GM12878 (cell line): ENCODE results near the gene CHN2. TPM values are rescaled to one million over a fixed set of nuclear protein-coding genes. Genes with fewer than 3 reads are reported as not detected.

ENCODE experiments used
- ATAC-seq: fragments of 200-7000 bp; cut with Tn5 transposase; 3 replicates; pipeline ENCODE4 v1.9.1; 2020; ENCODE audit warnings: mild to moderate bottlenecking, moderate library complexity
- BruUV-seq: library from RNA; stranded (reverse); fragments of 400-500 nt; replicated peaks from 2 replicates; lab custom pipeline; 2021; lab: Mats Ljungman, UMichigan
- CTCF ChIA-PET: fragments of 300-600 bp; sonication (Branson Sonifier 250); formaldehyde crosslinking; extraction: SDS; loops from one replicate; lab custom pipeline; 2021; ENCODE audit warnings: inconsistent platforms; lab: Yijun Ruan, JAX
- POLR2A ChIA-PET: fragments of 350-600 bp; formaldehyde crosslinking; extraction: SDS; loops from one replicate; lab custom pipeline; 2021; ENCODE audit warnings: inconsistent platforms; lab: Charles Lee
- RAD21 ChIA-PET: fragments of 300-600 bp; sonication (Branson Sonifier 250); formaldehyde crosslinking; loops from one replicate; lab custom pipeline; 2023; ENCODE audit warnings: antibody characterized with exemption; ENCODE audit not compliant: unreplicated experiment; lab: Charles Lee
- SMC1A ChIA-PET: fragments of 300-600 bp; sonication (Branson Sonifier 250); formaldehyde crosslinking; loops from one replicate; lab custom pipeline; 2023; ENCODE audit not compliant: unreplicated experiment, uncharacterized antibody; lab: Charles Lee
- DNase-seq: peaks from one replicate; pipeline ENCODE4 v3.0.0-alpha.2; 2011; ENCODE audit warnings: low read depth, low spot score
- FAIRE-seq: peaks from 3 replicates; lab custom pipeline; 2011; peaks lifted over from hg19 to GRCh38; lab: Jason Lieb, UNC
- H2AFZ ChIP-seq: 2 replicates; pipeline ENCODE4 v1.6.0; 2011; ENCODE audit warnings: low read depth, low read length, control low read depth; ENCODE audit not compliant: control insufficient read depth
- H3K27ac ChIP-seq: 2 replicates; pipeline ENCODE4 v1.5.1; 2011; ENCODE audit warnings: control low read depth; ENCODE audit not compliant: control insufficient read depth, insufficient read depth
- H3K27me3 ChIP-seq, 2 experiments: replicated peaks in 1 of 2; 2 replicates each; pipeline versions ENCODE4 v1.6.0 to v1.6.1; 2011; ENCODE audit warnings: low read length in 1 of 2; ENCODE audit not compliant: control insufficient read depth in 2 of 2, insufficient read depth in 2 of 2
- H3K36me3 ChIP-seq, 2 experiments: 2 replicates each; pipeline ENCODE4 v1.5.1; 2011; ENCODE audit warnings: low read length in 1 of 2; ENCODE audit not compliant: control insufficient read depth in 2 of 2, insufficient read depth in 2 of 2
- H3K4me1 ChIP-seq: 2 replicates; pipeline ENCODE4 v1.6.1; 2011; ENCODE audit warnings: mild to moderate bottlenecking, low read length, moderate library complexity, mixed read lengths; ENCODE audit not compliant: control insufficient read depth, insufficient read depth
- H3K4me2 ChIP-seq: 2 replicates; pipeline ENCODE4 v1.6.0; 2011; ENCODE audit warnings: control low read depth; ENCODE audit not compliant: control insufficient read depth, insufficient read depth
- H3K4me3 ChIP-seq: fragments of 200-600 bp; sonication (generic); 2 replicates; pipeline ENCODE4 v1.5.1; 2016
- H3K79me2 ChIP-seq: 2 replicates; pipeline ENCODE4 v1.6.0; 2011; ENCODE audit warnings: low read length; ENCODE audit not compliant: control insufficient read depth, insufficient read depth
- H3K9ac ChIP-seq: 2 replicates; pipeline ENCODE4 v1.8.0; 2011; ENCODE audit warnings: low read length, control low read depth, mixed read lengths; ENCODE audit not compliant: control insufficient read depth, insufficient read depth
- H3K9me3 ChIP-seq: replicated peaks from 3 replicates; pipeline ENCODE4 v1.5.1; 2011; ENCODE audit warnings: mild to moderate bottlenecking, low read length; ENCODE audit not compliant: control insufficient read depth, insufficient read depth
- H4K20me1 ChIP-seq: 2 replicates; pipeline ENCODE4 v1.6.0; 2011; ENCODE audit not compliant: control insufficient read depth, insufficient read depth
- ATF7 ChIP-seq: fragments of 450-650 bp; IDR thresholded peaks from 2 replicates; pipeline ENCODE4 v1.6.1; 2016; ENCODE audit warnings: low read depth, mild to moderate bottlenecking
- CUX1 ChIP-seq: IDR thresholded peaks from 2 replicates; pipeline ENCODE4 v1.6.1; 2012; ENCODE audit warnings: improper control_type of control experiment, low read depth, low read length; ENCODE audit not compliant: insufficient replicate concordance
- E4F1 ChIP-seq: fragments of 450-650 bp; IDR thresholded peaks from 2 replicates; pipeline ENCODE4 v1.6.1; 2018; ENCODE audit warnings: borderline replicate concordance, mild to moderate bottlenecking; ENCODE audit not compliant: partially characterized antibody
- EGR1 ChIP-seq, 2 experiments: IDR thresholded peaks; 1 replicate in 1 of 2; 2 replicates in 1 of 2; pipeline ENCODE4 v1.6.1; 2011 to 2012; ENCODE audit warnings: low read depth in 2 of 2, low read length in 2 of 2, borderline replicate concordance in 1 of 2, mild to moderate bottlenecking in 1 of 2, moderate library complexity in 1 of 2
- IKZF2 ChIP-seq, 2 experiments: fragments of 450-650 bp; IDR thresholded peaks; 2 replicates each; pipeline ENCODE4 v1.6.1; 2017; ENCODE audit warnings: mild to moderate bottlenecking in 2 of 2, moderate library complexity in 2 of 2
- LARP7 ChIP-seq: fragments of 450-650 bp; IDR thresholded peaks from 2 replicates; pipeline ENCODE4 v1.6.1; 2017; ENCODE audit warnings: mild to moderate bottlenecking
- MXI1 ChIP-seq: fragments of 150-350 bp; IDR thresholded peaks from 2 replicates; pipeline ENCODE4 v1.6.1; 2011; ENCODE audit warnings: low read depth, mild to moderate bottlenecking, inconsistent platforms, low read length, improper control_type of control experiment
- NFYB ChIP-seq: IDR thresholded peaks from 2 replicates; pipeline ENCODE4 v1.6.1; 2011; ENCODE audit warnings: low read depth, mild to moderate bottlenecking, low read length, improper control_type of control experiment, moderate library complexity; ENCODE audit not compliant: insufficient read depth
- POLR2A ChIP-seq: IDR thresholded peaks from 2 replicates; pipeline ENCODE4 v1.6.1; 2011; ENCODE audit warnings: low read depth, mild to moderate bottlenecking, low read length
- SUPT20H ChIP-seq: IDR thresholded peaks from 2 replicates; pipeline ENCODE4 v1.6.1; 2011; ENCODE audit warnings: low read depth, mild to moderate bottlenecking, low read length, moderate library complexity, borderline replicate concordance; ENCODE audit not compliant: control insufficient read depth
- TARDBP ChIP-seq: IDR thresholded peaks from 2 replicates; pipeline ENCODE4 v1.6.1; 2016; ENCODE audit warnings: borderline replicate concordance
- YBX1 ChIP-seq: fragments of 450-650 bp; IDR thresholded peaks from 2 replicates; pipeline ENCODE4 v1.6.1; 2016; ENCODE audit warnings: antibody characterized with exemption
- YY1 ChIP-seq: IDR thresholded peaks from 2 replicates; pipeline ENCODE4 v1.6.1; 2011; ENCODE audit warnings: low read depth, mild to moderate bottlenecking, low read length
- ZBED1 ChIP-seq: IDR thresholded peaks from 2 replicates; pipeline ENCODE4 v1.6.1; 2016; ENCODE audit warnings: borderline replicate concordance
- ZNF384 ChIP-seq: IDR thresholded peaks from 2 replicates; pipeline ENCODE4 v1.6.1; 2012; ENCODE audit warnings: low read depth, mild to moderate bottlenecking, low read length, improper control_type of control experiment, borderline replicate concordance
- ZNF622 ChIP-seq: fragments of 450-650 bp; IDR thresholded peaks from 2 replicates; pipeline ENCODE4 v1.6.1; 2017; ENCODE audit warnings: mild to moderate bottlenecking, inconsistent platforms
- WGBS: methylation state at CpG from one replicate; pipeline ENCODE4 v1.1.6; 2016; ENCODE audit warnings: low lambda C conversion rate; ENCODE audit not compliant: insufficient replicate concordance, insufficient coverage; ENCODE audit errors: missing lambda C conversion rate; 5-methylcytosine and 5-hydroxymethylcytosine counted together
- in situ Hi-C: fragments of 300-500 bp; cut with MboI; formaldehyde crosslinking; loops from 9 replicates; pipeline ENCODE4 v1.14.3; 2018; ENCODE audit warnings: mixed read lengths
- intact Hi-C: fragments of 100-400 bp; cut with micrococcal nuclease; formaldehyde crosslinking; loops from one replicate; pipeline ENCODE4 v1.14.2; 2022; ENCODE audit not compliant: unreplicated experiment
- polyA plus RNA-seq, 11 experiments: library from polyadenylated mRNA; depleted of rRNA in 4 of 11; unstranded in 6 of 11; stranded (reverse) in 5 of 11; fragments of >200 nt; fragmentation: Nextera tagmentation in 4 of 11; fragmentation: Illumina TruSeq in 1 of 11; extraction: Ambion mirVana in 4 of 11; extraction: Trizol in 1 of 11; gene quantifications; 1 replicate in 1 of 11; 2 replicates in 10 of 11; pipeline versions ENCODE4 v1.2.1 to v1.2.3, GENCODE V29; 2011 to 2016; ENCODE audit warnings: inconsistent platforms in 2 of 11, missing spikeins in 2 of 11, low read depth in 1 of 11
- total RNA-seq, 4 experiments: library from RNA; depleted of rRNA in 3 of 4; stranded (reverse); fragments of >200 nt in 3 of 4; fragmentation: Illumina TruSeq in 1 of 4; extraction: Trizol in 1 of 4; gene quantifications; 2 replicates each; pipeline versions ENCODE4 v1.2.1 to v1.2.3, GENCODE V29; 2013 to 2021

CHN2 gene
- total and polyA plus RNA-seq, 10 of the 15 experiments (the other 5 are each of a cell fraction or from before 2014, with no cell fraction given), result 0.11 to 3.8 (median 0.37) TPM; not detected in 2

- BruUV-seq, result no TSS peak
- Histone ChIP-seq H3K9me3 (no peaks in the 10 kb centered on the region), H3K4me3 (no peak overlapping the region), H3K4me2 (no peak overlapping the region), H3K9ac (no peak overlapping the region), H3K27me3 (no peaks in the 10 kb centered on the region; a peak in 1 of 4 replicates), H4K20me1 (no peaks in the 10 kb centered on the region), H3K79me2 (no peaks in the 10 kb centered on the region), H3K27ac (no peak overlapping the region), H3K36me3 (no peaks in the 10 kb centered on the region), H3K4me1 (no peaks in the 10 kb centered on the region), H2AFZ (no peak overlapping the region)
- no peak for ATAC-seq
- RAD21 ChIA-PET, result no interaction called here
- no peak for FAIRE-seq
- DNase-seq, result no peak
- CTCF ChIA-PET, result no interaction called here
- POLR2A ChIA-PET, result interaction anchor here (0.7 kb wide), 1 partner anchor 26 kb away, joined by 6 read pairs; no protein-coding TSS in a partner anchor
- SMC1A ChIA-PET, result no interaction called here
- intact Hi-C loops, result no loop called here
- in situ Hi-C loops, result no loop called here
- WGBS, result 13% methylated on average over 11 of the region's 11 CpGs
- TF ChIP-seq POLR2A (no peak), YY1 (no peak), IKZF2 (IDR thresholded peaks at IDR 0.05) (no peak), MXI1 (no peak), EGR1 (IDR thresholded peaks at IDR 0.05; ENCODE audit: borderline replicate concordance in 1 of 2, low read depth in 2 of 2, low read length in 2 of 2) (no peak), TARDBP (no peak), NFYB (no peak), YBX1 (no peak), ZNF384 (no peak), E4F1 (no peak), CUX1 (no peak), LARP7 (no peak), SUPT20H (no peak), ATF7 (no peak), ZBED1 (no peak), ZNF622 (no peak)
These were observed 291.0 kb downstream of the CHN2 start for GRCh38 chr7:29485339-29486190.
